WTC11 (cell line): ENCODE results near the gene VSIG10L2.

ENCODE experiments used
- AR ChIP-seq: fragments of 250-450 bp; sonication (Bioruptor Pico); IDR thresholded peaks from 2 replicates; pipeline ENCODE4 v1.9.0; 2021; ENCODE audit warnings: mild to moderate bottlenecking
- CTCF ChIP-seq: fragments of 200-600 bp; IDR thresholded peaks from 2 replicates; pipeline ENCODE4 v1.8.0; 2022; ENCODE audit warnings: antibody characterized with exemption
- E2F1 ChIP-seq: sonication (generic); formaldehyde crosslinking; IDR thresholded peaks from 2 replicates; pipeline ENCODE4 v1.8.0; 2022; ENCODE audit warnings: mild to moderate bottlenecking, missing genetic modification reagents
- IRF1 ChIP-seq: sonication (generic); formaldehyde crosslinking; IDR thresholded peaks from 2 replicates; pipeline ENCODE4 v1.8.0; 2023; ENCODE audit warnings: missing genetic modification reagents
- JAZF1 ChIP-seq: fragments of 250-450 bp; sonication (Bioruptor Pico); IDR thresholded peaks from 2 replicates; pipeline ENCODE4 v1.9.0; 2021; ENCODE audit warnings: moderate library complexity, mild to moderate bottlenecking, inconsistent platforms
- NR2C2 ChIP-seq: sonication (generic); formaldehyde crosslinking; IDR thresholded peaks from 2 replicates; pipeline ENCODE4 v1.8.0; 2022; ENCODE audit warnings: mild to moderate bottlenecking, missing genetic modification reagents
- NR3C1 ChIP-seq: sonication (generic); formaldehyde crosslinking; conservative IDR thresholded peaks from 2 replicates; pipeline ENCODE4 v1.8.1; 2023; ENCODE audit warnings: low read depth, mild to moderate bottlenecking, missing genetic modification reagents
- SP1 ChIP-seq: sonication (generic); formaldehyde crosslinking; conservative IDR thresholded peaks from 2 replicates; pipeline ENCODE4 v1.8.1; 2022; ENCODE audit warnings: missing genetic modification reagents
- USF2 ChIP-seq: sonication (generic); formaldehyde crosslinking; IDR thresholded peaks from 2 replicates; pipeline ENCODE4 v1.8.1; 2023; ENCODE audit warnings: mild to moderate bottlenecking, missing genetic modification reagents, moderate library complexity
- ZNF138 ChIP-seq: sonication (generic); formaldehyde crosslinking; conservative IDR thresholded peaks from 2 replicates; pipeline ENCODE4 v1.8.1; 2022; ENCODE audit warnings: mild to moderate bottlenecking, moderate library complexity, missing genetic modification reagents
- ZNF232 ChIP-seq: sonication (generic); formaldehyde crosslinking; IDR thresholded peaks from 2 replicates; pipeline ENCODE4 v1.8.0; 2022; ENCODE audit warnings: mild to moderate bottlenecking, missing genetic modification reagents
- ZNF532 ChIP-seq: fragments of 250-450 bp; sonication (Bioruptor Pico); IDR thresholded peaks from 2 replicates; pipeline ENCODE4 v1.9.0; 2021; ENCODE audit warnings: mild to moderate bottlenecking, borderline replicate concordance

GRCh38 chr11:125922156-125922555, 23.7 kb upstream of the VSIG10L2 start:
- TF ChIP-seq NR3C1 (CRISPR knock-in tag): no peak
- no peak for TF ChIP-seq ZNF532 (CRISPR knock-in tag)
- no peak for TF ChIP-seq CTCF
- no peak for TF ChIP-seq USF2
- TF ChIP-seq SP1 (CRISPR knock-in tag): no peak
- no peak for TF ChIP-seq JAZF1 (CRISPR knock-in tag)
- no peak for TF ChIP-seq IRF1
- TF ChIP-seq ZNF138: no peak
- TF ChIP-seq NR2C2 (CRISPR knock-in tag): no peak
- TF ChIP-seq ZNF232: no peak
- no peak for TF ChIP-seq AR
- no peak for TF ChIP-seq E2F1 (CRISPR knock-in tag)
